Measurements from ENCODE around the gene GRM1. TPM values are rescaled to one million over a fixed set of nuclear protein-coding genes. Genes with fewer than 3 reads are reported as not detected.

The GRM1 gene
- total RNA-seq, 1 donor from 2014 or later, result 22.3 TPM

DNA sequence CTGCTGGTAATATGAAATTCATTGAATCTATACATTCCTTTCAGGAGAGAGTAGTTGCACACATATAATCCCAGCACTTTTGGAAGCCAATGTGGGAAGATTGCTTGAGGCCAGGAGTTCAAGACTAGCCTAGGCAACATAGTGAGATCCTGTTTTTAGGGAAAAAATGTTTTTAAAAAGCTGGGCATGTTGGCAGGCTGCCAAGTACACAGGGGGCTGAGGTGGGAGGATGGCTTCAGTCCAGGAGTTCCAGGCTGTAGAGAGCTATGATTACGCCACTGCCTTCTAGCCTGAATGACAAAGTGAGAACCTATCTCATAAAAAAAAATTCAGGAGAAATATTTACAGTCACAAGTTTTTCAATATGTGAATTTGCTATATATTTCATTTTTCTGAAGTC is 71.9 kb downstream of the GRM1 start:
- DNase-seq, result no peak

DNA sequence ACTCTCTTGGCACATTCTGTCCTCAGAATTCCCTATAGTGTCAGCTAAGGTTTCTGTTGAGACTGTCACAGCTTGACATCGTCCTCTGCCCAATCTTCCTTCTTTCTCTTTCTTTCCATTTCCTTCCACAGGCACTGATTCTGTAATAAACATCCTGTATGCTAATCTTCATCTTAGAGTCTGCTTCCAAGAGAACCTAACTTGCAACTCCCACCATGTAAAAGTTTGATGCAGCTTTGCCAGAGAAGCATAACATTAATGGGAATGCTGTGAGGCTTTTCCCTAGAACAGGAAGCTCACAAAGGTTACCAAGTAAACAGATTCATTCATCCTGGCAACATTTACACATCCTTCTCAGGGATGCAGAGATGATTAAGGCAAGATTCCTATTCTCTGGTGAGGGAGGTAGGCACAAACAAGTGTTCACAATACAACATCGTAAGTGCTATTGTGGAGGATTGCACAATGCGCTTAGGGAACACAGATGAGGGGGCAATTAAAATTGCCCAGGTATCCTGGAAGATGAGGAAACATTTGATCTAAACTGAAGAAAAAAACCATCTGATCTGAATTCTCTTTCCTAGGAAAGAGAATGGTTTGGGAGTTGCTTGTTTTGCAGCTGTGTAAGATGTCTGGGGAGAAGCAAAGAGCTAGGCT is 74.7 kb downstream of the GRM1 start:
- no peak for DNase-seq

DNA sequence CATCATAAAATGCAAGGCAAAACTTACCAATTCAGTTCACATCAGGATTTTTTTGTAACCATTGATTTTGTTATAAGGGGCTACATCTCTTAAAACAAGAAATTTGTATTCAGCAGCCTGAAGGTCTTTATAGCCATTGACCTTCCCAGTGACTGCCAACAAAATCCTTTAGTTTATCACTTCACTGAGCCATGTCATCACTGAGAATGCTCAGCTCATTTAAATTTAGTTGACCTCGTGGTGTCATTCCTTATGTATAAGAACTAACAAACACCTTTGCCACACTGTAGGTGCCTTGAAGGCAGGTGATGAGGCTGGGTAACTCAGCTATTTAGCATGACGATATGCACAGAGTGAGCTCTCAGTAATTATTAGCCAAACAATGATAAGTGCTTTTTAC is 77.7 kb downstream of the GRM1 start:
- DNase-seq, result no peak

DNA sequence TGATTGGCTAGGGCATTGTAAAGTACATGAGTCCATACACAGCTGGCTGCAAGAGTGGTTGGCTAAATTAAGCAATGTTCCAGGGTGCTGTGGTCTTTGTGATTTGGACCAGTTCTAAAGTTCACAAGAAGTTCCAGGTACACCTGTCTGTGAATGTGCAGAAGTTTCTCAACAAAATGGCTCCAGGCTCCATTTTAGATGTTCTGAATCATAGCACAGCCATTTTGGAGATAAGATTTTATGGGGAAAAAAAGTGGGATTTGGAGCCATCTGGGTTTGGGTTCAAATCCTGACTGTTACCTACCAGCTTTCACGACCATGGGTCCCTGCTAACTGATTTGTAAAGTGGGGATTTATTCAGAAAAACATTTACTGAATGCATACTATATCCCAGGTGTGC is 82.1 kb downstream of the GRM1 start:
- no peak for DNase-seq

DNA sequence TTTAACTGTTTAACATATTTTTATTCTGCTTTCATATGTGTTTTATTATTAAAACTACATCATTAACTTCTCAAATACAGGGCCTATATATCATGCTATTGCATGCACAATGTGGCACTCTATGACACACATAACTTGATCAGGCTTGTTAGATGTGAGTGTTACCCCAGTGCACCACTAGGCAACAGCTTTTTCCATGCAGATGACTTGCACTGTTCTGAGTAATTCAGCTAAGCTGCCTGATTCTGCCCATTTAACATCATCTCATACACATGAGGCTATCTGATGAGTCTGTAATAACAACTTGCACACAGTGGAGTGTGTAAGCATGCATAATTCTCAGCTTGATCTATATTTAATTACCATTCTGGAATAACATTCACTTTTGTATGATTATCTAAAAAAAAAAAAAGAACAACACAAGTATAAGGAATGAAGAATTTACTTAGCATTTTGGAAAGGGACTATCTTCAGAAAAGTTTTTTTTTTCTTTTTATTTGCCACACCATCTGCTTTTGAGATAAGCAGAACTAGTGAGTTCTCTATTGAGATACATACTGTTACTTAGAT is 83.1 kb downstream of the GRM1 start:
- DNase-seq, result no peak

DNA sequence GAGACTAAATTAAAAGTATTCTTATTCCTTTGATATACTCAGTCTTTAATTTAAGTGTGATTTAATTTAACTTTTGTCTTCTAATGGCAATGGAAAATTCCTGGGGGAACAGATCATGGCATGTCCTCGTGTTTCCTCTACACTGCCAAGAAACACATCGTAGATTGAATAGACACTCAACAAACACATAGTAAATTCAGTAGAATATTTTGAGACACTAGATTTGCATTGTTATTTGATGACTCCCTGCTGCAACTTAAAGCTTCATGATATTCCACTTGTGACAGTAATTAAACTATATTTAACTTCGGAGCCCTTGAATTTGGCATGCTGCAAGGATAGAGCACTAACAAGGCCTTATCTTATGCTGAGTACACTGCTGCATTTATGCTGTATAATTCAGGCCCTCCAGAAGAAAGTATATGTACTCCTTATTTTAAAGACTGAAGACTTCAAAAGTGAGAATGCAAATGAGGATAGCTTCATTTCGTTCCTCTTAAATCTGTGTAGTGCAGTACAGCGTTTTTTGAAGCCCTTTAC is 84.3 kb downstream of the GRM1 start:
- no peak for DNase-seq

DNA sequence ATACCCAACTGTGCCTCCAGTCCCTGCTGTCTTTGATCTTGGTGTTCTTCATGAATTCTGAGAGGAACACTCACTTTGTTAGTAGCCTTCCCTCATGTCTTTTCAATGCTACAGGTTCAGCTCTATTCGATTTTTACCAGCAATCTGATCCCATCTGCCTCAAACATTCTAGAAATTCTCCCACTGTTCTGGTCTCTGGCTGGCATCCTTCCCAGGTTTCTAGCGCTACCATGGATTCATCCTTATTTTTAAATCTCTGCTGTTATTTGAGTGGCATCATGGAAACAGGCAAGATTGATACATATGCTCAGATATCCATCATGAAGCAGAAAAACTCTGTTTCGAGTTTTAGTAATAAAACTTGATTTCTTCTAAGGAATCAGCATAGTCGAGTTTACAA is 94.8 kb downstream of the GRM1 start:
- DNase-seq, result no peak

DNA sequence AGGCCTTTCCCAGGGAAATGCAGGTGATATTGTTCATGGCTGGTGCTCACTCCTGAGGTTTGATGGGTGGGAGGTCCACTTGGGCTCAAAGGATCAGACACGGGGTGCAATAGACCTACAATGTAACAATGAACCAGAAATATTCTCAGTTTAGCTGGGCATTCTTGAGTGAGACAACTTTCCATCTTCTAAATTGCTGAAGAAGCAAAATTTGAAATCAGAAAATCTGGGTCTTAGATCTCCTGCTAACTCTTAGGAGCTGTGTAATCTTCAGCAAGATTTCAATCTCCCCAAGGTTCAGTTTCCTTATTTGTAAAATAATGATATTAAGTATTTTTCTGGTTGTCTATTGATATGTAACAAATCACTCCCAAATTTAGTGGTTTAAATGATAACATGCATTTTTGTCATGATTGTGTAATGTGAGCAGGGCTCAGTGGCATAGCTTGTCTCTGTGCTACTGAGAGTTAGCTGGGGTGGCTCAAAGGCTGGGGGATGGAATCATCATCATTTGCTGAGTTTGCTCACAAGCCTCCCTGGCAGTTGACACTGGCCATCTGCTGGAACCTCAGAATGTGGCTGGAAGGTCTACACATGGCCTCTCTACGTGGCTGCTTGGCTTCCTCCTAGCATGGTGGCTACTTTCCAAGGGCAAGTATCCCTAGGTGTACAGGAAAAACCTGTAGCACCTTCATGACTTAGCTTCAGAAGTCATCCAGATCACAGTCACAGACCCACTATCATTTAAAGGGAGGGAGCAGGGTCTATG is 98.8 kb downstream of the GRM1 start:
- DNase-seq, result no peak

DNA sequence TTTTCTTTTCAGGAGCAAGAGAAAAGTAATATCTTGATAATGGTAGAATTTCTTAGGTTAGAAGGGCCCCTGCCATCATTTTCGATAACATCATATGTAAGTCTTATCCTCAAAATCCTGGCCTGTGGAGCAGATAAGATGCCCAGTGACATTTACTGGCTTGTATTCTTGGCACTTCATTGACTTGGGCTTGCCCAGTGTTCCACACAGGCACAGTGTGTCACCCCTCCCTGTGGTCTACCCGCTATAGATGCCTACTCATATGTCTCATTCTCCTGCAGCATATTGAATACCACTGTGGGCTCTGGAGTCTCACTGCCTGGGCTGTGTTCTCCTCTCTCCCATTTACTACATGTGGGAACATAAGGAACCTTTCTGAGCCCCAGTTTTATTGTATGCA is 105.0 kb downstream of the GRM1 start:
- no peak for DNase-seq

DNA sequence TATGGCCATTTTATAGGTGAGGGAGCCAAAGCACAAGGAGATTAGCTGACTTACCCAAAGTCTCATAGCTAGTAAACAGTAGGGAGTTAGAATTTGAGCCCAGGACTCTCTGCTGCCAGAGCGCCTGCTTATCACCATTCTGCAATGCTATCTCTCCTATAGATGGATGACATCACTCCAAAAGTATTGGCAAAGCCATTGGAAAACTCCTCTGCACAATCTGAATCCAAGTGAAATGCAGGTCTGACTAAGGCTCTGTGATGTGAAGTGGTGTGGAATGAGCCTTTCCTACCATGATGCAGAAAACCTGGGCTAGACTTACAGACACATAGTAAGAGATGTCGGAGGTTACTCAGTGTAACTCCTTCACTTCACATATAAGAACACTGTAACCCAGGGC is 106.3 kb downstream of the GRM1 start:
- no peak for DNase-seq

DNA sequence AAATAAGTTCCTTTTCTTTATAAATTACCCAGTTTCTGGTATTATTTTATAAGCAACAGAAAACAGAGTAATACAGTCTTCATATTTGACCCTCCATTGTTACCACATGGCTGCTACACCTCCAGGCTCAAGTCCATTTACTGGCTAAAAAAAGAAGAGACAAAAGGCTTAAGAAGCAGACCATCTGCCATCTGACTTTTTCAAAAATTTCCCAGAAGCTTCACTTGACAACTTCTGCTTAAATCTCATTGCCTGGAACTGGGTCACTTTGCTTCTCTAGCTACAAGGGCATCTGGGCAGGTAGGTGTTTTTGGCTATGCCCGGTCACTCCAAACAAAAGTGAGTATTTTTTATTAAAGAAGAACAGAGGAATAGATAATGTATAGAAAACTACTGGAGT is 118.0 kb downstream of the GRM1 start:
- DNase-seq, result no peak

DNA sequence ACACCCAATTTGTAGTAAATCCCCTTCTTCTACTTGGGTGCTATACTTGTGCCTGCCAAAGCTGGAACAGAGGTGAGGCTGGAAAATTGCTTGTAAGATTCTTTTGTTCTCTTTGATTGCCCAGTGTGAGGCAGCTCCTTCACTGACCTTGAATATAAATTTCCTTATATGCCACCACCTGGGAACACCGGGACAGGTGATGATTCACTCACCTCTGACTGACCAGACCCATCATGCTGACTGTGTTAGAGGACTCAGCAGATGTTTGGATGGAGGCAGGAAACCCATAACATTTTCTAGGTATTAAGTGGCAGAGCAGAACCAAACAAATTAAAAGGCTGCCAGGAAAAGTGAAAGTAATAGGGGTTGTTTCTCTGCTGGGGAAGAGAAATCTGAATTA is 120.9 kb downstream of the GRM1 start:
- DNase-seq, result no peak

DNA sequence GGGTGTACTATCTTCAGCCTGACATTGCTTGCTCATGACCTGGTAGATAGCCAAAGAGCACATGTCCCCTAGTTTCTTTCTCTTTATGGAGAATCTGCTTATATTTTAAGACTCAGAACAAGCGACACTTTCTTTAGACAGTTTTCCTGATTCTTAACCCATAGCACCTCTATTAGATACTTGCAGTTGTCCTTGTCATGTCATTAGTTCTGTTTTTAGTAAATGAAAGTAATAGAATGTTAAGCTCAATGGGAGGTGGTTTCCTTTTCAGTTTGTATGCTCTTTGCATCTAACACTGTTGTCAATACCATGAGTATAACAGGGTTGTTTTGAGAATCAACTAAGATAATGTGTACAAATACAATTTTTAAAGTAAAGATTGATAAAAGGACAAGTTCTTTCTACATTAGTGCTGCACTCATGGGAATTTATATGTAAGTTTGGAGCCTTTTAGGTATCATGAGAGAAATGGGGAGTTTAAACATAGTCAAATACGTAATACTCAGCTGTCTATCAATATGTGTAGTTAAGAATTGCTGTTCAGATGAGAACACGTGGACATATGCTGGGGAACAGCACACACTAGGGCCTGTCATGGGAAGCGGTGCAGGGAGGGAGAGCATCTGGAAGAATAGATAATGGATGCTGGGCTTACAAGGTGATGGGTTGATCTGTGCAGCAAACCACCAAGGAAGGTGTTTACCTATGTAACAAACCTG is 124.3 kb downstream of the GRM1 start:
- no peak for DNase-seq

DNA sequence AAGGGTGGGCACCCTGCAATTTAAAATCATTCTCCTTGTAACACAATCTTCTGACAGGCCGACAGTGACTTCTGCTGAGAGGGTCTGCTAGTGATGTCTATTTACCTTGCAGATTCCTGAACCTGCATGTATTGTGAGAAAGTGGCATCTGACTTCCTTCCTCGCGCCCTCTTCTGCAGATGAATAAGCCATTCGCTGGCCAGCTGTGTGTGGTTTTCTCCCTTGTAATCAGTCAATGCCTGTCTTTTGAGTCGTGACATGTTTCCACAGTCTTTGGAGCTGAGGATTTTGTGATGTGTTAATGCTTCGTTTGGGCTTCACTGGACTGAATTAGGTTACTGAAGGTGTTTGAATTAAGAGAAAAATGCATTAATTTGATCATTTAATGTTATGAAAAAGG is 125.3 kb downstream of the GRM1 start:
- no peak for DNase-seq

DNA sequence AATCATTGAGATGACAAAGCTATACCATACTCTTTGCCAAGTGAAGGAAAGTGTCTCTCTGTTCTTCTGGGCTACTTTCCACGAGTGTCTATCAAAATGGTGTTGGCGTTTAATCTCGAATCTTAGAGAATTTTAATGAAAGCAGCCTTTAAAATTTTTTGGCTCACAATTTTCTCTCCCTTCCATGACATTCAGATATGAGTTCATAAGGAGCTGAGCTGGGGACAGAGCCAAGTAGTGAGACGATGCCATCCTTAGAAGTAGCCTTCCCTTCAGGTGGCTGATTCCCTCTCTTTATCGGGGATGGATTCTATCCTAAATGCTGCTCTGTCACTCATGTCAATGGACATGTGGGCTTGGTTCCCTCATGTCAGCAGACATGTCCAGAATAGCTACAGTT is 132.8 kb downstream of the GRM1 start:
- DNase-seq, result no peak

DNA sequence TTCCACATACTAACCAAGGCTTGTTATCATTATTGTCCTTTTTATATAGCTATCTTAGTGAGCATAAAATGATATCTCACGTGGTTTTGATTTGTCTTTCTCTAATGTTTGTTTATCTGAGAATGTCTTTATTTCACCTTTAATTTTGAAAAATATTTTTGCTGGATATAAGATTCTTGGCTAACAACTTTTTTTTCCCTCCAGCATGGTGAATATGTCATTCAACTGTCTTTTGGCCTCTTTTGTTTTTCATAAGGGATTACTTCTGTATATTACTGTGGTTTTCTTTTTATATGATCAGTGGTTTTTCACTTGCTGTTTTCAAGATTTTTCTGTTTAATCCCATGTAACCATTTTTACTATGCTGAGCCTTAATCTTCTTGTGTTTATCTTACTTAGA is 141.0 kb downstream of the GRM1 start:
- DNase-seq, result no peak

DNA sequence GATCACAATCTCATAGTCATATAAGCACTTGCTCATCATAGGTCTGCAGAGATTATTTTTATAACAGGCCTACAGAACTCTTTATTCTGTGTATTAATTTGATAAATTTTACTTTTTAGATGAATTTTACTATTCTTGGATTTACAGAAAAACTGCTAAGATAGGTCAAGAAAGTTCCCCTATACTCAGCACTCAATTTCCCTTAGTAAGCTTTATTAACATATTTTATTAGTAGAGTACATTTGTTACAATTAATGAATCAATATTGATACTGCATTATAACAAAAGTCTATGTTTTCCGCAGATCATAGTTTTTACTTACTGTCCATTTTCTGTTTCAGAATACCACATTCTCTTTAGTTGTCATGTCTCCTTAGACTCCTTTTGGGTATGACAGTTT is 148.9 kb downstream of the GRM1 start:
- no peak for DNase-seq

DNA sequence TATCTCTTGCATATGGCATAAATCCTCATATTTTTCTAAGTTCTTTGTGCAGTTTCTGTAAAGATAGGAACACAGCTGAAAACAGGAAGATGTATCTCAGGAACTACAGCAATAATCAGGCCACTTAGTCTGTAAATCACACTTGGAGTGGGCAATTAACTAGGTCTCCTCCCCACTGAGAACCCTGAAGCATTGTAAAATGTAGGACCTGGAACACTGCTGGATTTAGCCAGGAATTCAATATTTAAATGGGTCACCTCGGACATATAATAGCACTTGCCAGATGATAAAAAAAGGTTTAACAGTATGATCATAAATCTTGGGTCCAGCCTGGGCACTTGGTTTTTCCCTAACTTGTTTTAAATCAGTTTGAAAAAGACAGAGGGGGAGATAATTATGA is 155.0 kb downstream of the GRM1 start:
- no peak for DNase-seq

DNA sequence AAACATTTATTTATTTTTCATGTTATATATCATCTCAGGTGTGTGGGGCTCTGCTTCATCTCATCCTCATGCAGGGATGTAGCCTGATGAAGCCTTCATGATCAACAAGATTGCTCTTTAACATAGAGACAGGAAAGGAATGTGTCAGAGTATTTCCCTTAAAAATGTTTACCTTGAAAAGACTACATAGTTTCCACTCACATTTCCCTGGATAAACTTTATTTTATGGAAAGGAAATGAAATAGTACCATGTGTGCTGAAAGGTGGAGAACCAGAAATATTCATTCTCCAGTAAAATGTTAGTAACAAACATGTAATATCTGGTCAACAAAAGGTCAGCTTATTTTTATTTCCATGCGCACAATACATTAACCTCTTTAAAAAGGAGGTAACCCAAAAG is 155.8 kb downstream of the GRM1 start:
- DNase-seq, result no peak

DNA sequence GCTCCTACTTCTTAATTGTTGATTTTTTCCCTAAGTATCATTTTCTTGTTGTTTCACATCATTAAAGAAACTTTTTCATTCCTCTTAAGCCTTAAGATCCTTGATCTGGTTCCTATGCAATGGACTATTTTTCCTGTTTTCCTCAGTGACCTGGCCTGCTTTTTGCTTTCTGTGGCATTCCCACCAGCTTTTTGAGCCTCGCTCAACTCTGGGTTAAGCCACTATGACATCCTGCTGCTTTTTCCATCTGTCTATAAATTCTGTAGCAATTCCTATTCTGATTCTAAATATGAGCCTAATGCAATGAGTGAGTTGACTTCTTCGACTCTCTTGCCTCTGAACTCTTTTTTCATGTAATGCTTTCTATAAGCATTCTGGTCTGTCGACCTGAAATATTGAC is 160.3 kb downstream of the GRM1 start:
- DNase-seq, result no peak

DNA sequence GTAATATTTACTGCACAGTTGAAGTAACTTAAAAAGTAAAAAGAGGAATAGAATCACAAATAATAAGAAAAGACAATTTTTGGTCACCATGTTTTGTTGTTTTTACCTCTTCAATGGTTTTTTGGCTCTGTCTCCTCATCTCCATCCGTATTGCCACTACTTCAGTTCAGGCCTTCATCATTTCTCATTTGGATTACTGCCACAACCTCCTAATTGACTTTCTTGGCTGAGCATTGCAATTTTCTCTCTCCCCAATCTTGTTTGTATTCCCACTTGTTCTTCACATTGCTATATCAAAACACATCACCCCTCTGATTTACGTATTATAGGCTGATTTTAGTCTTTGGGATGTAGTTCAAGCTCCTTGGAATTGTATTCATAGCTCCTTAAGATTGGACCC is 161.7 kb downstream of the GRM1 start:
- no peak for DNase-seq

DNA sequence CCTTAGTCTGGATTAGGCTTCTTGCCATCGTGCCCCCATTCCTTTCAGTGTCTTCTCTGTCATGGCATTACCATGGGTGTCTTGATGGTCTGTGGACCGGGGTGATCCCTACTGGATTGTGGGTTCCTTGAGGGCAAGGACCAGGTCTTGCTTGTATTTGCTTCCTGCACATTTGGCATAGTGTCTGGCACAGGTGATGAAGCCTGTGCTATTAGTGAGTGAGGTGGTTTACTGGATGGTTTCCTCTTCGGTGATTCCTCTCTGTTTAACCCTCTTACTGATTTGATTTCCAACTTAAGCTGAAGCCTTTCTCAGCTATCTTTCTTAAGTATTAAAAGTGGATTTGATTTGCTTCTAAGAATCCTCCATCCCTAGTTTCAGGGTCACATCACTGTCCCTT is 162.3 kb downstream of the GRM1 start:
- DNase-seq, result no peak

DNA sequence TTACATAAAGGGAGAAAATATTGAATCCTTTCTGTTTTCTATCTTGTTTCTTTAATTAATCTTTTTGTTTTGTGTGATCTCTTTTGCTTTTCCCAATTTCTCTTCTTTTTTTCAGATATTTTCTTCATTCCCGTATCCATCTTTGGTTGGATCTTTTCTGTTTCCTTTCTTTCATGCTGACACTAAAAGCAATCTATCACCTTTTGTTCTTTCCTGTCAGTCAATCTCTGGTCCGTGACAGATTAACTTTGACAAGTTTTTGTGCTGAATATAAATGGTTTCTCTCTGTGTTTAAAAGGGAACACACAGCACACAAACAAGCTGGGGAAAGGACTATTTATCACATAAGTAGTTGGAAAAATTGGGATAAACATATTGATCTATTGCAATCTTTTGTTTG is 162.8 kb downstream of the GRM1 start:
- no peak for DNase-seq

Data from occipital lobe (tissue), 2 donors.